ENCODE data around the gene MLLT10.
A peak's percentile ranks its signal among the peaks of the same experiment; 100 is the strongest.
"Not testable (repeated sequence)": the region's sequence is repeated elsewhere in the genome, so short reads cannot be mapped to it uniquely, and the experiment has no call there.

MLLT10 gene

GRCh38 chr10:21529032-21529910, 4.8 kb upstream of the MLLT10 start:
- DNase-seq: peak; percentile 41

- DNase-seq: no peak
Observed at GRCh38 chr10:21530168-21530567, 3.9 kb upstream of the MLLT10 start.

GRCh38 chr10:21530641-21531040, 3.4 kb upstream of the MLLT10 start:
- DNase-seq: no peak

- DNase-seq: no peak
Observed at GRCh38 chr10:21531164-21531563, 2.9 kb upstream of the MLLT10 start.

- DNase-seq: no peak
Observed at GRCh38 chr10:21532694-21533466, 1.2 kb upstream of the MLLT10 start.

GRCh38 chr10:21534280-21534586, 201 bp downstream of the MLLT10 start:
- no peak for DNase-seq

- no peak for DNase-seq
Observed at GRCh38 chr10:21534604-21535493, 817 bp downstream of the MLLT10 start.

GRCh38 chr10:21535494-21535965, 1.5 kb downstream of the MLLT10 start:
- DNase-seq: no peak

GRCh38 chr10:21535976-21536375, 1.9 kb downstream of the MLLT10 start:
- not testable (repeated sequence) for DNase-seq

- DNase-seq: no peak
Observed at GRCh38 chr10:21536874-21537273, 2.8 kb downstream of the MLLT10 start.

- DNase-seq: not testable (repeated sequence)
Observed at GRCh38 chr10:21540701-21541100, 6.7 kb downstream of the MLLT10 start.

- no peak for DNase-seq
Observed at GRCh38 chr10:21547246-21547645, 13.2 kb downstream of the MLLT10 start.

GRCh38 chr10:21552638-21553037, 18.6 kb downstream of the MLLT10 start:
- DNase-seq: no peak

- no peak for DNase-seq
Observed at GRCh38 chr10:21556527-21556926, 22.5 kb downstream of the MLLT10 start.

- DNase-seq: not testable (repeated sequence)
Observed at GRCh38 chr10:21558984-21559383, 25.0 kb downstream of the MLLT10 start.

- DNase-seq: no peak
Observed at GRCh38 chr10:21570761-21571521, 36.9 kb downstream of the MLLT10 start.

GRCh38 chr10:21572578-21572977, 38.5 kb downstream of the MLLT10 start:
- DNase-seq: no peak

GRCh38 chr10:21574514-21574913, 40.5 kb downstream of the MLLT10 start:
- not testable (repeated sequence) for DNase-seq

GRCh38 chr10:21579291-21579690, 45.3 kb downstream of the MLLT10 start:
- DNase-seq: no peak

GRCh38 chr10:21581421-21581834, 47.4 kb downstream of the MLLT10 start:
- DNase-seq: not testable (repeated sequence)

- no peak for DNase-seq
Observed at GRCh38 chr10:21584834-21585530, 51.0 kb downstream of the MLLT10 start.

- DNase-seq: no peak
Observed at GRCh38 chr10:21587391-21587790, 53.4 kb downstream of the MLLT10 start.
